Muscle of leg (tissue), 11 donors: ENCODE measurements around the gene DLX2. TPM values are rescaled to one million over a fixed set of nuclear protein-coding genes. Genes with fewer than 3 reads are reported as not detected.
A peak's percentile ranks its signal among the peaks of the same experiment; 100 is the strongest.
"Not testable (repeated sequence)": the region's sequence is repeated elsewhere in the genome, so short reads cannot be mapped to it uniquely, and the experiment has no call there.

ENCODE experiments used
- DNase-seq: peaks from one replicate; pipeline ENCODE4 v3.0.0; 2013
- H3K27ac ChIP-seq: one replicate; pipeline ENCODE4 v1.5.1; 2013; ENCODE audit warnings: mild to moderate bottlenecking, low read length, control low read depth
- H3K27me3 ChIP-seq: one replicate; pipeline ENCODE4 v1.6.1; 2013; ENCODE audit warnings: low read length; ENCODE audit not compliant: control insufficient read depth, insufficient read depth
- H3K36me3 ChIP-seq: one replicate; pipeline ENCODE4 v1.6.1; 2013; ENCODE audit warnings: low read length; ENCODE audit not compliant: control insufficient read depth, insufficient read depth
- H3K4me1 ChIP-seq: one replicate; pipeline ENCODE4 v1.6.1; 2013; ENCODE audit warnings: low read length; ENCODE audit not compliant: control insufficient read depth, insufficient read depth
- H3K4me3 ChIP-seq: one replicate; pipeline ENCODE4 v1.5.1; 2013; ENCODE audit warnings: low read length, control low read depth
- H3K9me3 ChIP-seq: replicated peaks from 2 replicates; pipeline ENCODE4 v1.6.1; 2013; ENCODE audit warnings: low read depth, low read length; ENCODE audit not compliant: control insufficient read depth
- WGBS: methylation state at CpG from one replicate; pipeline ENCODE4 v1.1.5; 2013; ENCODE audit warnings: missing lambda C conversion rate; ENCODE audit not compliant: insufficient coverage; 5-methylcytosine and 5-hydroxymethylcytosine counted together
- polyA plus RNA-seq, 8 donors: library from polyadenylated mRNA; unstranded; fragments of 120-200 nt; gene quantifications; one replicate each; pipeline versions ENCODE4 v1.2.1 to v1.2.3, GENCODE V29; 2013; ENCODE audit warnings: inconsistent platforms in 1 of 8, low replicate concordance in 1 of 8; ENCODE audit not compliant: insufficient read length in 8 of 8, insufficient read depth in 1 of 8
- total RNA-seq: library from RNA; stranded (reverse); fragments of 120-200 nt; gene quantifications from one replicate; pipeline ENCODE4 v1.2.4, GENCODE V29; 2013

The DLX2 gene
- total and polyA plus RNA-seq, 9 donors, result 0.04 to 0.26 (median 0.11) TPM; not detected in 3

GRCh38 chr2:172129404-172129803 is 26.7 kb upstream of the DLX2 start:
- no peak for DNase-seq
- no peak overlapping the region for H3K27ac ChIP-seq
- H3K27me3 ChIP-seq, result no peaks in the 10 kb centered on the region
- no peak overlapping the region for H3K4me3 ChIP-seq
- no peaks in the 10 kb centered on the region for H3K36me3 ChIP-seq
- no peaks in the 10 kb centered on the region for H3K4me1 ChIP-seq
- peaks cover 5% of the 10 kb centered on the region for H3K9me3 ChIP-seq

DNA sequence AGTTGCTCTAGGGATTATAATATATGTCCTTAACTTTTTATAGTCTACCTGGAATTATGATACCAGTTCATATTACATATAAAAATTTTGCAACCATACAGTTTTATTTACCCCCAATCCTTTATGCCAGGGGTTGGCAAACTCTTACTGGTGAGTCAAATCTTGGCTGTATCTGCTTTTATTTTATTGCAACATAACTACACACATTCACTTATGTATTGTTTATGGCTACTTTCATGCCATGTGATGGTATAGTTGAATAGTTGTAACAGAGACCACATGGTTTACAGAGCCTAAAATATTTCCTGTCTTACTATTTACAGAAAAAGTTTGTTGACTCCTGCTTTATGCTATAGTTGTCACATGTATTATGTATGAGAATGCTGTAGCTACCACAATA is 25.8 kb upstream of the DLX2 start:
- DNase-seq, result no peak
- no peak overlapping the region for H3K27ac ChIP-seq
- no peaks in the 10 kb centered on the region for H3K27me3 ChIP-seq
- peaks cover 5% of the 10 kb centered on the region for H3K9me3 ChIP-seq
- no peaks in the 10 kb centered on the region for H3K36me3 ChIP-seq
- H3K4me3 ChIP-seq, result no peak overlapping the region
- no peaks in the 10 kb centered on the region for H3K4me1 ChIP-seq

DNA sequence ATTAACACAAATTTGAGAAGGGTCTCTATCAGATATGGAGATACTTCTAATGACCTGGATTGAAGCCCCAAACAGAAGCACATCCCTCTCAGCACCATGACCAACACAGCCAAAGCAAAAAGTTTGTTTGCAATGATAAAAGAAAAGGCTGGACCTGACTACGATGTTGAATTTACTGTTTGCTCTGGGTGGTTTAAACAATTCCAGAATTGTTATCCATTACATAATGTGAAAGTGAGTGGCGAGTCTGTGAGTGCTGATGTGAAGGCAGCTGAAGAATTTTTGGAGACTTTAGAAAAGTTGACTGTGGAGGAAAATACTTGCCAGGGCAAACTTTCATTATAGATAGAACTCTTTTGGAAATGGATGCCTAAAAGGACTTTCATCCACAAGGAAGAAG is 17.4 kb upstream of the DLX2 start:
- no CpG with 5 or more reads among the region's 2 CpGs for WGBS
- no peaks in the 10 kb centered on the region for H3K36me3 ChIP-seq
- H3K27me3 ChIP-seq, result no peaks in the 10 kb centered on the region
- H3K9me3 ChIP-seq, result no peaks in the 10 kb centered on the region
- no peak for DNase-seq
- no peak overlapping the region for H3K4me3 ChIP-seq
- no peaks in the 10 kb centered on the region for H3K4me1 ChIP-seq
- no peak overlapping the region for H3K27ac ChIP-seq

DNA sequence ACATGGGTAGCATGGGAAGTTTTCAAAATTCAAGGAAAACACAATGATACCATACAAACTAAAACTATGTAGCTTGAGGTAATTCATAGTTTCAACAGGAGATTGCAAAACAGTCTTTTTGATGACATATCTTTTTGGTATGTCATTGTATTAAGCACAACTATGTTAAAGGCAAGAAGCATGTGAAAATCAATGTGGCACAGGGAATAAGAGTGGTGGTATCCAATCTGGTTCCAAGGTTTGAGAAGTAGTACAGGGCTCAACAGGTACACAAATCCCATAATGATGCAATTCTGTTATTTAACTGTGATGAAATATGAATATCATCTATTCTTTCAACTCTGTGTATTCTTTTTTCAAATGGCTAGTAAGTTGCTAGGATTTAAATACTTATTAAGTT is 16.4 kb upstream of the DLX2 start:
- no peak for DNase-seq
- no peaks in the 10 kb centered on the region for H3K9me3 ChIP-seq
- H3K27ac ChIP-seq, result no peak overlapping the region
- no peaks in the 10 kb centered on the region for H3K36me3 ChIP-seq
- H3K4me1 ChIP-seq, result no peaks in the 10 kb centered on the region
- H3K4me3 ChIP-seq, result no peak overlapping the region
- H3K27me3 ChIP-seq, result no peaks in the 10 kb centered on the region

- no peaks in the 10 kb centered on the region for H3K4me1 ChIP-seq
- H3K9me3 ChIP-seq, result no peaks in the 10 kb centered on the region
- no peak for DNase-seq
- no peaks in the 10 kb centered on the region for H3K36me3 ChIP-seq
- H3K4me3 ChIP-seq, result no peak overlapping the region
- no peak overlapping the region for H3K27ac ChIP-seq
- H3K27me3 ChIP-seq, result peaks cover 2% of the 10 kb centered on the region
- WGBS, result 55% methylated on average over 4 of the region's 5 CpGs
Observed at GRCh38 chr2:172116107-172116506, 13.4 kb upstream of the DLX2 start.

DNA sequence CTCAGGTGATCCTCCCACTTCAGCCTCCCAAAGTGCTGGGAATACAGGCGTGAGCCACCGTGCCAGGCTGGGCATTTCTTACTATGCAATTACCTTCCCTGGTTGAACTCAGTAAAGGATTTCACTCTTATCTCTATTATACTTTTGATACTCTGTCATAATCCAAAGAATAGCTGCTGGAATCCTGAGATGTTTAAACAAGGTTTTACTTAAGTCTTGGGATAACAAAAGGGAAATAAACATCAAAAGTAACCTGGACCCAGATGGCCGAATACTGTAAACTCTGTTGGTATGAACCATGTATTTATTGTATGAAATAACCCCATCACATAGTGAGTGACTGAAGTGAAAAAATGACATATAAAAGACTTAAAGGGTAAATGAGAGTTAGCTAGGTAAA is 11.9 kb upstream of the DLX2 start:
- no peak for DNase-seq
- no peaks in the 10 kb centered on the region for H3K36me3 ChIP-seq
- no peaks in the 10 kb centered on the region for H3K9me3 ChIP-seq
- peaks cover 12% of the 10 kb centered on the region for H3K27me3 ChIP-seq
- whole genome bisulfite sequencing, result 80% methylated on average over 1 of the region's 3 CpGs
- H3K4me1 ChIP-seq, result no peaks in the 10 kb centered on the region
- no peak overlapping the region for H3K27ac ChIP-seq
- no peak overlapping the region for H3K4me3 ChIP-seq

- DNase-seq, H3K9me3 ChIP-seq, H3K4me3 ChIP-seq, H3K27ac ChIP-seq, H3K36me3 ChIP-seq, H3K4me1 ChIP-seq: not testable (repeated sequence)
- H3K27me3 ChIP-seq, result peaks cover 16% of the 10 kb centered on the region
- 100% methylated on average over 1 of the region's 6 CpGs for WGBS
Observed at GRCh38 chr2:172114176-172114575, 11.5 kb upstream of the DLX2 start.

DNA sequence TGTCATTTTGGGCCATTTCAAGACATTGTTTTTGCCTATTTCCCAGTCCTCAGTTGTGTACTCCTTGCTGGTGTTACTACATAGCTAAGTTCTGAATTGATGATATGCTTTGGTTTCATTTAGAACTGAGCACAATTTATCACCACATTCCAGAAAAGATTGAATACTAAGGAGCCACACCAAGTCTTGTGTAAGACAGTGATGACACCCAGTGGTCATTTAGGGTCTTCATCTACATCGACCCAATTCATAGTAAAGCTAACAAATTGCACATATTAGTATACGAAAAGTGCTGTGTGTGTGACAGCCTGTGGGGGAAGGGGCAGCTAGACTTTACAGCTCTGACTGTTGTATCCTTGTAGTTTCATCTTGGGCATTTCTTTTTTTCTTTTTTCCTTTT is 10.9 kb upstream of the DLX2 start:
- Histone ChIP-seq H3K27me3 (peaks cover 22% of the 10 kb centered on the region), H3K27ac (no peak overlapping the region), H3K4me1 (no peaks in the 10 kb centered on the region), H3K36me3 (no peaks in the 10 kb centered on the region), H3K4me3 (no peak overlapping the region), H3K9me3 (no peaks in the 10 kb centered on the region)
- WGBS, result no CpG with 5 or more reads among the region's 2 CpGs
- peak; percentile 60 for DNase-seq

GRCh38 chr2:172109988-172110811 is 7.5 kb upstream of the DLX2 start:
- 33% methylated on average over 22 of the region's 31 CpGs for WGBS
- Histone ChIP-seq H3K4me1 (peaks cover 16% of the 10 kb centered on the region), H3K9me3 (no peaks in the 10 kb centered on the region), H3K4me3 (no peak overlapping the region), H3K27me3 (peaks cover 56% of the 10 kb centered on the region), H3K27ac (no peak overlapping the region), H3K36me3 (no peaks in the 10 kb centered on the region)
- no peak for DNase-seq

- Histone ChIP-seq H3K4me3 (no peak overlapping the region), H3K9me3 (no peaks in the 10 kb centered on the region), H3K27ac (no peak overlapping the region), H3K27me3 (peaks cover 64% of the 10 kb centered on the region), H3K36me3 (no peaks in the 10 kb centered on the region), H3K4me1 (peaks cover 16% of the 10 kb centered on the region)
- DNase-seq, result no peak
- 25% methylated on average over 9 of the region's 29 CpGs for WGBS
Observed at GRCh38 chr2:172109256-172109987, 6.7 kb upstream of the DLX2 start.
